Activated CD4-positive, alpha-beta T cell treated with anti-CD3 and anti-CD28 coated beads, Interleukin-2, Interleukin-4, amounts not matched to agents 100 ng/mL and 50 ng/mL, durations not matched to agents 16 hours and 8 hours (primary cell): Measurements from ENCODE around the gene C1orf198.
"Not testable (repeated sequence)": the region's sequence is repeated elsewhere in the genome, so short reads cannot be mapped to it uniquely, and the experiment has no call there.

Source experiments
- DNase-seq: peaks from one replicate; pipeline ENCODE4 v3.0.0-alpha.2; 2020; ENCODE audit warnings: low spot score

C1orf198 gene

GRCh38 chr1:230860617-230861384 is 7.5 kb downstream of the C1orf198 start:
- no peak for DNase-seq

- DNase-seq, result no peak
Observed at GRCh38 chr1:230858918-230859729, 9.2 kb downstream of the C1orf198 start.

- no peak for DNase-seq
Observed at GRCh38 chr1:230858236-230858820, 10.0 kb downstream of the C1orf198 start.

- DNase-seq, result no peak
Observed at GRCh38 chr1:230857822-230858221, 10.5 kb downstream of the C1orf198 start.

- DNase-seq, result no peak
Observed at GRCh38 chr1:230857077-230857476, 11.2 kb downstream of the C1orf198 start.

GRCh38 chr1:230855886-230856285 is 12.4 kb downstream of the C1orf198 start:
- no peak for DNase-seq

GRCh38 chr1:230854423-230854822 is 13.9 kb downstream of the C1orf198 start:
- no peak for DNase-seq

- no peak for DNase-seq
Observed at GRCh38 chr1:230853731-230854130, 14.6 kb downstream of the C1orf198 start.

- DNase-seq, result no peak
Observed at GRCh38 chr1:230852959-230853358, 15.4 kb downstream of the C1orf198 start.

- DNase-seq, result no peak
Observed at GRCh38 chr1:230851291-230851691, 17.0 kb downstream of the C1orf198 start.

- DNase-seq, result no peak
Observed at GRCh38 chr1:230850547-230850946, 17.8 kb downstream of the C1orf198 start.

- no peak for DNase-seq
Observed at GRCh38 chr1:230849451-230850224, 18.7 kb downstream of the C1orf198 start.

- no peak for DNase-seq
Observed at GRCh38 chr1:230848235-230848634, 20.1 kb downstream of the C1orf198 start.

GRCh38 chr1:230845184-230845583 is 23.1 kb downstream of the C1orf198 start:
- DNase-seq, result not testable (repeated sequence)

GRCh38 chr1:230844561-230844960 is 23.8 kb downstream of the C1orf198 start:
- no peak for DNase-seq

- DNase-seq, result no peak
Observed at GRCh38 chr1:230843503-230844309, 24.6 kb downstream of the C1orf198 start.

GRCh38 chr1:230842801-230843200 is 25.5 kb downstream of the C1orf198 start:
- no peak for DNase-seq

GRCh38 chr1:230839173-230839572 is 29.1 kb downstream of the C1orf198 start:
- DNase-seq, result no peak

- no peak for DNase-seq
Observed at GRCh38 chr1:230836793-230837192, 31.5 kb downstream of the C1orf198 start.

- DNase-seq, result no peak
Observed at GRCh38 chr1:230836347-230836746, 32.0 kb downstream of the C1orf198 start.

- DNase-seq, result no peak
Observed at GRCh38 chr1:230834292-230834691, 34.0 kb downstream of the C1orf198 start.
